SIG-M5 treated with dmso at 0.1 percent for 504 hours (cell line): Measurements from ENCODE around the gene NF1.
"Not testable (repeated sequence)": the region's sequence is repeated elsewhere in the genome, so short reads cannot be mapped to it uniquely, and the experiment has no call there.

Experiments used
- DNase-seq: peaks from one replicate; lab custom pipeline; 2025; ENCODE audit not compliant: unreplicated experiment; lab: John Stamatoyannopoulos, UW

Gene NF1

GRCh38 chr17:31130286-31131224 lies 35.8 kb downstream of the NF1 start:
- no peak for DNase-seq

GRCh38 chr17:31131299-31131698 lies 36.5 kb downstream of the NF1 start:
- DNase-seq = no peak

- no peak for DNase-seq
These were observed 38.2 kb downstream of the NF1 start for GRCh38 chr17:31132977-31133376.

- no peak for DNase-seq
These were observed 39.8 kb downstream of the NF1 start for GRCh38 chr17:31134576-31134975.

GRCh38 chr17:31136319-31136718 lies 41.5 kb downstream of the NF1 start:
- no peak for DNase-seq

GRCh38 chr17:31140111-31140510 lies 45.3 kb downstream of the NF1 start:
- DNase-seq = no peak

- no peak for DNase-seq
These were observed 49.7 kb downstream of the NF1 start for GRCh38 chr17:31144428-31144827.

- no peak for DNase-seq
These were observed 50.1 kb downstream of the NF1 start for GRCh38 chr17:31144836-31145235.

GRCh38 chr17:31147507-31148202 lies 52.9 kb downstream of the NF1 start:
- no peak for DNase-seq

- DNase-seq = no peak
These were observed 53.4 kb downstream of the NF1 start for GRCh38 chr17:31148205-31148604.

- no peak for DNase-seq
These were observed 57.5 kb downstream of the NF1 start for GRCh38 chr17:31152271-31152670.

- DNase-seq = no peak
These were observed 60.5 kb downstream of the NF1 start for GRCh38 chr17:31155208-31155810.

GRCh38 chr17:31156326-31156725 lies 61.5 kb downstream of the NF1 start:
- DNase-seq = no peak

- not testable (repeated sequence) for DNase-seq
These were observed 62.1 kb downstream of the NF1 start for GRCh38 chr17:31156864-31157263.

GRCh38 chr17:31158746-31159377 lies 64.1 kb downstream of the NF1 start:
- DNase-seq = no peak

GRCh38 chr17:31163091-31163781 lies 68.5 kb downstream of the NF1 start:
- DNase-seq = no peak

- no peak for DNase-seq
These were observed 72.3 kb downstream of the NF1 start for GRCh38 chr17:31167111-31167510.

GRCh38 chr17:31171701-31172100 lies 76.9 kb downstream of the NF1 start:
- DNase-seq = no peak

GRCh38 chr17:31172388-31172787 lies 77.6 kb downstream of the NF1 start:
- DNase-seq = no peak

GRCh38 chr17:31174215-31174614 lies 79.4 kb downstream of the NF1 start:
- DNase-seq = no peak

GRCh38 chr17:31175237-31175636 lies 80.5 kb downstream of the NF1 start:
- no peak for DNase-seq
